PC-3 (cell line): Measurements from ENCODE around the gene FGFR2.

ENCODE experiments used
- EZH2phosphoT487 ChIP-seq: fragments of 300-600 bp; sonication (generic); IDR thresholded peaks from 2 replicates; pipeline ENCODE4 v1.6.1; 2018; ENCODE audit warnings: mild to moderate bottlenecking, antibody characterized with exemption, low read length, borderline replicate concordance
- TF ChIP-seq, protein P1 (sequence below): fragments of 300-600 bp; sonication (generic); conservative IDR thresholded peaks from 2 replicates; pipeline ENCODE4 v1.5.1; 2017; ENCODE audit warnings: antibody characterized with exemption, low read depth, mild to moderate bottlenecking, low read length

DNA sequence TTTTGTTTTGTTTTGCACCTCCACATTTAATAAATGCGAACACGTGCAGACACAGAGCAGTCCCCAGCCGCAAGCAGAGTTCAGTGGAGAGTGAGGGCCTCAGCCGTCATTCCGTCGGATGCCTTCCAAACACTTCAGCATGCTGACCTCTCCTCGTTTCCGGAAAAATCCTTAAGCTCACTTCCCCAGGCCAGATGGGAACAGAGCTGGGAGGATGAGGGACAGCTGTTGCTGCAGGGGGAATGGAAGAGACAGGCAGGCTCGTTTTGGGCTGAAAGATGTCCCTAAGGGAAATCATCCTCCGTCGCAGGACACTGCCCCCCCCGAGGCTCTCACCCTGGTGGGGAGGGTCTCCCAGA lies 17.2 kb upstream of the FGFR2 start:
- TF ChIP-seq, protein P1, sequence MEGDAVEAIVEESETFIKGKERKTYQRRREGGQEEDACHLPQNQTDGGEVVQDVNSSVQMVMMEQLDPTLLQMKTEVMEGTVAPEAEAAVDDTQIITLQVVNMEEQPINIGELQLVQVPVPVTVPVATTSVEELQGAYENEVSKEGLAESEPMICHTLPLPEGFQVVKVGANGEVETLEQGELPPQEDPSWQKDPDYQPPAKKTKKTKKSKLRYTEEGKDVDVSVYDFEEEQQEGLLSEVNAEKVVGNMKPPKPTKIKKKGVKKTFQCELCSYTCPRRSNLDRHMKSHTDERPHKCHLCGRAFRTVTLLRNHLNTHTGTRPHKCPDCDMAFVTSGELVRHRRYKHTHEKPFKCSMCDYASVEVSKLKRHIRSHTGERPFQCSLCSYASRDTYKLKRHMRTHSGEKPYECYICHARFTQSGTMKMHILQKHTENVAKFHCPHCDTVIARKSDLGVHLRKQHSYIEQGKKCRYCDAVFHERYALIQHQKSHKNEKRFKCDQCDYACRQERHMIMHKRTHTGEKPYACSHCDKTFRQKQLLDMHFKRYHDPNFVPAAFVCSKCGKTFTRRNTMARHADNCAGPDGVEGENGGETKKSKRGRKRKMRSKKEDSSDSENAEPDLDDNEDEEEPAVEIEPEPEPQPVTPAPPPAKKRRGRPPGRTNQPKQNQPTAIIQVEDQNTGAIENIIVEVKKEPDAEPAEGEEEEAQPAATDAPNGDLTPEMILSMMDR = no peak
- no peak for TF ChIP-seq EZH2phosphoT487
